SK-N-SH (cell line): ENCODE measurements around the gene PRKCH. TPM values are rescaled to one million over a fixed set of nuclear protein-coding genes. Genes with fewer than 3 reads are reported as not detected.

Source experiments
- CTCF ChIA-PET: fragments of 300-600, 350-600 bp; formaldehyde crosslinking; extraction: SDS; loops from one replicate; lab custom pipeline; 2021; lab: Yijun Ruan, JAX
- POLR2A ChIA-PET: fragments of 350-600 bp; sonication (Branson Sonifier 250); formaldehyde crosslinking; extraction: SDS; loops from one replicate; lab custom pipeline; 2020; ENCODE audit warnings: antibody characterized with exemption, inconsistent platforms; lab: Yijun Ruan, JAX
- DNase-seq: peaks from one replicate; pipeline ENCODE4 v3.0.0; 2012
- H2AFZ ChIP-seq: fragments of 200-600 bp; sonication (generic); 2 replicates; pipeline ENCODE4 v1.8.1; 2016; ENCODE audit warnings: antibody characterized with exemption, mild to moderate bottlenecking, low read depth
- H3F3A ChIP-seq: fragments of 200-600 bp; sonication (generic); replicated peaks from 2 replicates; pipeline ENCODE3; 2016; ENCODE audit warnings: antibody characterized with exemption, mild to moderate bottlenecking; ENCODE audit not compliant: insufficient read depth
- H3K27ac ChIP-seq, 2 experiments: fragments of 200-500 bp in 1 of 2; fragments of 200-600 bp in 1 of 2; sonication (Bioruptor generic) in 1 of 2; sonication (generic), shearing (Covaris generic) in 1 of 2; 2 replicates each; pipeline versions ENCODE4 v1.5.1 to v1.6.1; 2014 to 2016; ENCODE audit warnings: low read depth in 2 of 2, inconsistent platforms in 1 of 2, low read length in 1 of 2, mild to moderate bottlenecking in 1 of 2, mixed read lengths in 1 of 2
- H3K27me3 ChIP-seq: fragments of 200-600 bp; sonication (generic), shearing (Covaris generic); 2 replicates; pipeline ENCODE4 v1.6.1; 2016; ENCODE audit warnings: mixed run types; ENCODE audit not compliant: insufficient read depth
- H3K36me3 ChIP-seq, 2 experiments: fragments of 200-500 bp in 1 of 2; fragments of 200-600 bp in 1 of 2; sonication (Bioruptor generic) in 1 of 2; sonication (generic) in 1 of 2; replicated peaks in 1 of 2; 2 replicates each; pipeline versions ENCODE3 to v1.5.1; 2014 to 2016; ENCODE audit warnings: low read length in 1 of 2, mild to moderate bottlenecking in 1 of 2; ENCODE audit not compliant: insufficient read depth in 2 of 2, control insufficient read depth in 1 of 2
- H3K4me1 ChIP-seq, 2 experiments: fragments of 200-500 bp in 1 of 2; fragments of 200-600 bp in 1 of 2; sonication (Bioruptor generic) in 1 of 2; sonication (generic), shearing (Covaris generic) in 1 of 2; 2 replicates each; pipeline versions ENCODE4 v1.5.1 to v1.6.1; 2014 to 2016; ENCODE audit warnings: low read depth in 1 of 2, low read length in 1 of 2, mixed run types in 1 of 2; ENCODE audit not compliant: insufficient read depth in 2 of 2, control insufficient read depth in 1 of 2
- H3K4me2 ChIP-seq: fragments of 200-600 bp; sonication (generic), shearing (Covaris generic); 2 replicates; pipeline ENCODE4 v1.6.1; 2017; ENCODE audit warnings: mixed run types
- H3K4me3 ChIP-seq, 2 experiments: fragments of 200-500 bp in 1 of 2; fragments of 200-600 bp in 1 of 2; sonication (Bioruptor generic) in 1 of 2; sonication (generic), shearing (Covaris generic) in 1 of 2; 2 replicates each; pipeline versions ENCODE4 v1.5.1 to v1.8.1; 2014 to 2016; ENCODE audit warnings: low read depth in 2 of 2, inconsistent platforms in 1 of 2, low read length in 1 of 2, mild to moderate bottlenecking in 1 of 2, mixed read lengths in 1 of 2, moderate library complexity in 1 of 2
- H3K79me2 ChIP-seq: fragments of 200-600 bp; sonication (generic); 2 replicates; pipeline ENCODE4 v1.8.1; 2017; ENCODE audit warnings: mild to moderate bottlenecking; ENCODE audit not compliant: insufficient read depth
- H3K9ac ChIP-seq: fragments of 200-600 bp; sonication (generic); 2 replicates; pipeline ENCODE4 v1.6.1; 2017; ENCODE audit warnings: mixed run types
- H3K9me2 ChIP-seq: fragments of 200-600 bp; sonication (generic); 2 replicates; pipeline ENCODE4 v1.6.1; 2017; ENCODE audit warnings: mixed run types
- H3K9me3 ChIP-seq: fragments of 200-600 bp; sonication (generic); 2 replicates; pipeline ENCODE4 v1.6.1; 2017; ENCODE audit warnings: mixed run types, mild to moderate bottlenecking, moderate library complexity
- H4K20me1 ChIP-seq: fragments of 200-600 bp; sonication (generic); 2 replicates; pipeline ENCODE4 v1.6.1; 2017; ENCODE audit warnings: mild to moderate bottlenecking, mixed run types; ENCODE audit not compliant: insufficient read depth
- EZH2phosphoT487 ChIP-seq: fragments of 200-600 bp; sonication (generic); IDR thresholded peaks from 2 replicates; pipeline ENCODE4 v1.6.1; 2017; ENCODE audit warnings: low read depth, mixed run types, mild to moderate bottlenecking, antibody characterized with exemption, moderate library complexity, borderline replicate concordance
- FOSL2 ChIP-seq: IDR thresholded peaks from 2 replicates; pipeline ENCODE4 v1.4.0; 2012; ENCODE audit warnings: low read depth, mild to moderate bottlenecking, moderate library complexity, borderline replicate concordance
- FOXM1 ChIP-seq: IDR thresholded peaks from 2 replicates; pipeline ENCODE4 v1.4.0; 2012; ENCODE audit warnings: low read depth, mild to moderate bottlenecking
- JUND ChIP-seq: IDR thresholded peaks from 2 replicates; pipeline ENCODE4 v1.4.0; 2012
- MEF2A ChIP-seq: IDR thresholded peaks from 2 replicates; pipeline ENCODE4 v1.4.0; 2012; ENCODE audit warnings: low read depth, borderline replicate concordance
- MXI1 ChIP-seq: IDR thresholded peaks from 2 replicates; pipeline ENCODE4 v1.6.1; 2012; ENCODE audit warnings: mild to moderate bottlenecking, low read depth, low read length, improper control_type of control experiment
- POLR2AphosphoS5 ChIP-seq: IDR thresholded peaks from 2 replicates; pipeline ENCODE4 v1.6.1; 2012; ENCODE audit warnings: low read depth, low read length
- RCOR1 ChIP-seq: fragments of 150-350 bp; IDR thresholded peaks from 2 replicates; pipeline ENCODE4 v1.6.1; 2017; ENCODE audit warnings: antibody characterized with exemption, low read length
- RXRA ChIP-seq: IDR thresholded peaks from 2 replicates; pipeline ENCODE4 v1.4.0; 2012; ENCODE audit warnings: low read depth, mild to moderate bottlenecking, borderline replicate concordance
- TCF12 ChIP-seq: IDR thresholded peaks from 2 replicates; pipeline ENCODE4 v1.4.0; 2012
- WGBS: methylation state at CpG from one replicate; pipeline ENCODE4 v1.1.6; 2017; ENCODE audit warnings: low lambda C conversion rate; 5-methylcytosine and 5-hydroxymethylcytosine counted together
- polyA plus RNA-seq, 3 experiments: library from polyadenylated mRNA; depleted of rRNA; stranded (reverse); fragments of >200 nt; gene quantifications; 2 replicates each; pipeline ENCODE4 v1.2.3, GENCODE V29; 2012
- TF ChIP-seq, protein P1 (sequence below): IDR thresholded peaks from 2 replicates; pipeline ENCODE4; 2012
- TF ChIP-seq, protein P2 (sequence below): IDR thresholded peaks from 2 replicates; pipeline ENCODE4 v1.4.0; 2012; ENCODE audit warnings: low read depth, borderline replicate concordance
- TF ChIP-seq, protein P3 (sequence below): IDR thresholded peaks from 2 replicates; pipeline ENCODE4 v1.6.1; 2012; ENCODE audit warnings: mild to moderate bottlenecking, low read depth, low read length, moderate library complexity

Gene PRKCH
- polyA plus RNA-seq, 1 of the 3 experiments (the other 2 are of a cell fraction) = 4.2 TPM

DNA sequence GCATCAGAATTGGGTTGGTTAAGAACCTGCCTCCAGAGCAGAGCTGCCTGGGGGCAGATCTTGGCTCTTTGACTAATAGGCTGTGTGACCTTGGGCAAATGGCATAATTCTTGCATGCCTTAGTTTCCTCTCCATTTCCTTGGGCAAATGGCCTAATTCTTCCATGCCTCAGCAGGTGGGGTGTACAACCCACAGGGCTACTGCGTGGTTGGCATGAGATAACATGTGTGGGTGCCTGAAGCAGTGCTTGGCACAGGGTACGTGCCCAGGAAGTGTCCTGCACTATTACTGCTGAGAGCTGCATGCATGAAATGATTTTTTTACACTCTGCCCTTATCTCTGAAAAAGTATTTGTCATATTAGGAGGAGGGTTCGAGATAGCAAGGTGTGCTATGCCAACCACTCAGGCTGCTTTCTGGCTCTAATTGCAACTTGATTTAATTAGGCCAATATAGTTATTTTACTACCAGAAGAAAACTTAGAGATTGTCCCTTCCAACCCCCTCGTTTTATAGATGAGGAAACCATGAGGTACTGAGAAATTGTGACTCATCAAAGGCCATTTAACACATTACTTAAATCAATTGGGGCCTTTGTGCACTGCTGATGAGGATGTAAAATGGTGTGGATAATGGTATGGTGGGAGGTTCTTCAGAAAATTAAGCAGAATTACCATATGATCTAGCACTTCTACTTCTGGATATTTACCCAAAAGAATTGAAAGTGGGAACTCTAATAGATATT is 212.3 kb downstream of the PRKCH start:
- H2AFZ ChIP-seq = no peak overlapping the region
- H3K79me2 ChIP-seq = no peaks in the 10 kb centered on the region
- H3K9ac ChIP-seq = no peak overlapping the region
- H3K4me2 ChIP-seq = no peak overlapping the region
- H3K27me3 ChIP-seq = no peaks in the 10 kb centered on the region
- TF ChIP-seq FOSL2 (no peak), TCF12 (no peak), MXI1 (no peak)
- TF ChIP-seq, protein P1, sequence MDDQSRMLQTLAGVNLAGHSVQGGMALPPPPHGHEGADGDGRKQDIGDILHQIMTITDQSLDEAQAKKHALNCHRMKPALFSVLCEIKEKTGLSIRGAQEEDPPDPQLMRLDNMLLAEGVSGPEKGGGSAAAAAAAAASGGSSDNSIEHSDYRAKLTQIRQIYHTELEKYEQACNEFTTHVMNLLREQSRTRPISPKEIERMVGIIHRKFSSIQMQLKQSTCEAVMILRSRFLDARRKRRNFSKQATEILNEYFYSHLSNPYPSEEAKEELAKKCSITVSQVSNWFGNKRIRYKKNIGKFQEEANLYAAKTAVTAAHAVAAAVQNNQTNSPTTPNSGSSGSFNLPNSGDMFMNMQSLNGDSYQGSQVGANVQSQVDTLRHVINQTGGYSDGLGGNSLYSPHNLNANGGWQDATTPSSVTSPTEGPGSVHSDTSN = no peak
- DNase-seq = no peak
- peak overlapping the region in 1 of 2 experiments; percentile 9; a peak in 1 of 4 replicates for H3K27ac ChIP-seq
- H3K4me3 ChIP-seq = no peak overlapping the region
- no peaks in the 10 kb centered on the region for H3K9me3 ChIP-seq
- CTCF ChIA-PET = interaction anchor here (1.3 kb wide), 1 partner anchor 75 kb away, joined by 3 read pairs; no protein-coding TSS in a partner anchor
- H3K4me1 ChIP-seq = peaks cover 24 to 26% of the 10 kb centered on the region in 2 experiments
- WGBS = 77% methylated on average over 4 of the region's 4 CpGs
- H3F3A ChIP-seq = peaks cover 10% of the 10 kb centered on the region
- no peaks in the 10 kb centered on the region for H3K36me3 ChIP-seq
- POLR2A ChIA-PET = no interaction called here
- H3K9me2 ChIP-seq = no peaks in the 10 kb centered on the region
- H4K20me1 ChIP-seq = no peaks in the 10 kb centered on the region

DNA sequence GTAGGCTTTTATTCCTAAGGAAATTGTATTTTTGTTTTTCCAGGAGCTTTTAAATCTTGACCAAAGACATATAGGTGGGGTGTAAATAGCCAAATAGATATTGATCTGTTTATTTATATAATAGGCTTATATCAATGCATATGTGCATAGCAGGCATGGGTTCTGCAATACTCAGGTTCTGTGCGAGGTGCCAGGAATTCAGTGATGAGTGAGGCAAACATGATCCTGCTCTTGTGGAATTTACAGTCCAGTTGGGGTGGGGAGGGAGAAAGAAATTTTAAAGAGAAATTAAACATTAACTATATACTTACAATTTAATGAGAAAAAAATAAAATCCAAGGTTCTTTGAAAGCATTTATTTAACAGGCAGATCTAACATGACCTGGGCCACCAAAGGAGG is 213.7 kb downstream of the PRKCH start:
- Histone ChIP-seq H2AFZ (no peak overlapping the region), H3K9ac (no peak overlapping the region), H3F3A (peaks cover 14% of the 10 kb centered on the region), H3K9me2 (no peaks in the 10 kb centered on the region), H3K4me2 (no peak overlapping the region), H3K36me3 (no peaks in the 10 kb centered on the region), H3K9me3 (no peaks in the 10 kb centered on the region), H3K27me3 (no peaks in the 10 kb centered on the region), H3K27ac (no peak overlapping the region), H3K4me1 (peaks cover 22 to 24% of the 10 kb centered on the region in 2 experiments), H3K79me2 (no peaks in the 10 kb centered on the region), H3K4me3 (no peak overlapping the region), H4K20me1 (no peaks in the 10 kb centered on the region)
- TF ChIP-seq RCOR1 (no peak), FOXM1 (no peak), MXI1 (no peak), RXRA (no peak), POLR2AphosphoS5 (no peak)
- TF ChIP-seq, protein P2, sequence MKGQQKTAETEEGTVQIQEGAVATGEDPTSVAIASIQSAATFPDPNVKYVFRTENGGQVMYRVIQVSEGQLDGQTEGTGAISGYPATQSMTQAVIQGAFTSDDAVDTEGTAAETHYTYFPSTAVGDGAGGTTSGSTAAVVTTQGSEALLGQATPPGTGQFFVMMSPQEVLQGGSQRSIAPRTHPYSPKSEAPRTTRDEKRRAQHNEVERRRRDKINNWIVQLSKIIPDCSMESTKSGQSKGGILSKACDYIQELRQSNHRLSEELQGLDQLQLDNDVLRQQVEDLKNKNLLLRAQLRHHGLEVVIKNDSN = no peak
- ChIA-PET CTCF (interaction anchor here (1.1 to 1.5 kb wide), 2 partner anchors 12 to 18 kb away, joined by 3 read pairs; no protein-coding TSS in a partner anchor), POLR2A (no interaction called here)
- WGBS = 74% methylated on average over 1 of the region's 1 CpG
- no peak for DNase-seq

DNA sequence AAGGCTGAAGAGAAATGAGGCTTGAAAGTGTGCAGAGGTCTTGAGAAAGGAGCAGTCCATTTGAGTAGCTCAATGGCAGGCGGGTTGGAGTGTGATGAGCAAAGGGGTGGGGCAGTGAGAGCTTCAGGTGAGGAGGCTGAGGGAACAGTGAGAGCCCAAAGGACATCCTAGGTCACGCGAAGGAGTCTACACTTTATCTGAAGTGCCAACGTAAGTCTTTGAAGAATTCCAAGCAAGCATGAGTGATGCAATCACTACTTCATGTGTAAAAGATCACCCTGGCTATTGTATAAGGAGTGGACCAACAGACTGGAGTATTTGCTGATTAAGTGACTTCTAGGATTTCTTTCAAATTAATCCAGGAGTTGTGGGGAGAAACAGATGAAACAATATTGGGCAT is 214.1 kb downstream of the PRKCH start:
- H3K9ac ChIP-seq = no peak overlapping the region
- H3F3A ChIP-seq = peaks cover 14% of the 10 kb centered on the region
- H3K4me1 ChIP-seq = peaks cover 22 to 24% of the 10 kb centered on the region in 2 experiments
- no peaks in the 10 kb centered on the region for H3K9me2 ChIP-seq
- no peak overlapping the region for H2AFZ ChIP-seq
- H4K20me1 ChIP-seq = no peaks in the 10 kb centered on the region
- POLR2A ChIA-PET = no interaction called here
- no peaks in the 10 kb centered on the region for H3K9me3 ChIP-seq
- H3K4me3 ChIP-seq = no peak overlapping the region
- no peaks in the 10 kb centered on the region for H3K36me3 ChIP-seq
- H3K4me2 ChIP-seq = no peak overlapping the region
- no peaks in the 10 kb centered on the region for H3K79me2 ChIP-seq
- WGBS = 96% methylated on average over 4 of the region's 4 CpGs
- H3K27ac ChIP-seq = no peak overlapping the region
- no peak for DNase-seq
- CTCF ChIA-PET = interaction anchor here (1.1 to 1.5 kb wide), 2 partner anchors 11 to 18 kb away, joined by 3 read pairs; no protein-coding TSS in a partner anchor
- H3K27me3 ChIP-seq = no peaks in the 10 kb centered on the region
- TF ChIP-seq FOXM1 (no peak), JUND (no peak), TCF12 (no peak), MEF2A (no peak), RXRA (no peak), EZH2phosphoT487 (no peak), RCOR1 (no peak)
- TF ChIP-seq, protein P1 = no peak
- TF ChIP-seq, protein P3, sequence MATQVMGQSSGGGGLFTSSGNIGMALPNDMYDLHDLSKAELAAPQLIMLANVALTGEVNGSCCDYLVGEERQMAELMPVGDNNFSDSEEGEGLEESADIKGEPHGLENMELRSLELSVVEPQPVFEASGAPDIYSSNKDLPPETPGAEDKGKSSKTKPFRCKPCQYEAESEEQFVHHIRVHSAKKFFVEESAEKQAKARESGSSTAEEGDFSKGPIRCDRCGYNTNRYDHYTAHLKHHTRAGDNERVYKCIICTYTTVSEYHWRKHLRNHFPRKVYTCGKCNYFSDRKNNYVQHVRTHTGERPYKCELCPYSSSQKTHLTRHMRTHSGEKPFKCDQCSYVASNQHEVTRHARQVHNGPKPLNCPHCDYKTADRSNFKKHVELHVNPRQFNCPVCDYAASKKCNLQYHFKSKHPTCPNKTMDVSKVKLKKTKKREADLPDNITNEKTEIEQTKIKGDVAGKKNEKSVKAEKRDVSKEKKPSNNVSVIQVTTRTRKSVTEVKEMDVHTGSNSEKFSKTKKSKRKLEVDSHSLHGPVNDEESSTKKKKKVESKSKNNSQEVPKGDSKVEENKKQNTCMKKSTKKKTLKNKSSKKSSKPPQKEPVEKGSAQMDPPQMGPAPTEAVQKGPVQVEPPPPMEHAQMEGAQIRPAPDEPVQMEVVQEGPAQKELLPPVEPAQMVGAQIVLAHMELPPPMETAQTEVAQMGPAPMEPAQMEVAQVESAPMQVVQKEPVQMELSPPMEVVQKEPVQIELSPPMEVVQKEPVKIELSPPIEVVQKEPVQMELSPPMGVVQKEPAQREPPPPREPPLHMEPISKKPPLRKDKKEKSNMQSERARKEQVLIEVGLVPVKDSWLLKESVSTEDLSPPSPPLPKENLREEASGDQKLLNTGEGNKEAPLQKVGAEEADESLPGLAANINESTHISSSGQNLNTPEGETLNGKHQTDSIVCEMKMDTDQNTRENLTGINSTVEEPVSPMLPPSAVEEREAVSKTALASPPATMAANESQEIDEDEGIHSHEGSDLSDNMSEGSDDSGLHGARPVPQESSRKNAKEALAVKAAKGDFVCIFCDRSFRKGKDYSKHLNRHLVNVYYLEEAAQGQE = no peak
